Measurements from ENCODE around the gene TNS1.
"Not testable (repeated sequence)": the region's sequence is repeated elsewhere in the genome, so short reads cannot be mapped to it uniquely, and the experiment has no call there.

TNS1 gene

GRCh38 chr2:217825469-217826235 is 177.1 kb downstream of the TNS1 start:
- DNase-seq = no peak

GRCh38 chr2:217824223-217824622 is 178.6 kb downstream of the TNS1 start:
- DNase-seq = no peak

GRCh38 chr2:217823626-217824025 is 179.2 kb downstream of the TNS1 start:
- no peak for DNase-seq

GRCh38 chr2:217822296-217823252 is 180.2 kb downstream of the TNS1 start:
- DNase-seq = no peak

- no peak for DNase-seq
These were observed 181.2 kb downstream of the TNS1 start for GRCh38 chr2:217821536-217822147.

GRCh38 chr2:217820904-217821303 is 181.9 kb downstream of the TNS1 start:
- DNase-seq = no peak

- DNase-seq = no peak
These were observed 182.5 kb downstream of the TNS1 start for GRCh38 chr2:217820091-217820819.

GRCh38 chr2:217818293-217818850 is 184.4 kb downstream of the TNS1 start:
- DNase-seq = no peak

- DNase-seq = no peak
These were observed 185.1 kb downstream of the TNS1 start for GRCh38 chr2:217817466-217818292.

- DNase-seq = no peak
These were observed 186.4 kb downstream of the TNS1 start for GRCh38 chr2:217816396-217816869.

GRCh38 chr2:217813828-217814227 is 189.0 kb downstream of the TNS1 start:
- DNase-seq = no peak

- no peak for DNase-seq
These were observed 190.6 kb downstream of the TNS1 start for GRCh38 chr2:217812170-217812569.

- DNase-seq = no peak
These were observed 192.5 kb downstream of the TNS1 start for GRCh38 chr2:217810260-217810659.

GRCh38 chr2:217809736-217810135 is 193.1 kb downstream of the TNS1 start:
- no peak for DNase-seq

- DNase-seq = not testable (repeated sequence)
These were observed 193.8 kb downstream of the TNS1 start for GRCh38 chr2:217808967-217809366.

- no peak for DNase-seq
These were observed 194.5 kb downstream of the TNS1 start for GRCh38 chr2:217808326-217808725.

- DNase-seq = no peak
These were observed 195.0 kb downstream of the TNS1 start for GRCh38 chr2:217807753-217808152.

- DNase-seq = no peak
These were observed 195.8 kb downstream of the TNS1 start for GRCh38 chr2:217807025-217807424.

- DNase-seq = no peak
These were observed 196.4 kb downstream of the TNS1 start for GRCh38 chr2:217806482-217806765.

- no peak for DNase-seq
These were observed 196.9 kb downstream of the TNS1 start for GRCh38 chr2:217805668-217806481.
